Measurements from ENCODE around the gene CDK17. TPM values are rescaled to one million over a fixed set of nuclear protein-coding genes. Genes with fewer than 3 reads are reported as not detected.

Gene CDK17
- total RNA-seq, 1 experiment from 2014 or later, result 21.4 TPM

DNA sequence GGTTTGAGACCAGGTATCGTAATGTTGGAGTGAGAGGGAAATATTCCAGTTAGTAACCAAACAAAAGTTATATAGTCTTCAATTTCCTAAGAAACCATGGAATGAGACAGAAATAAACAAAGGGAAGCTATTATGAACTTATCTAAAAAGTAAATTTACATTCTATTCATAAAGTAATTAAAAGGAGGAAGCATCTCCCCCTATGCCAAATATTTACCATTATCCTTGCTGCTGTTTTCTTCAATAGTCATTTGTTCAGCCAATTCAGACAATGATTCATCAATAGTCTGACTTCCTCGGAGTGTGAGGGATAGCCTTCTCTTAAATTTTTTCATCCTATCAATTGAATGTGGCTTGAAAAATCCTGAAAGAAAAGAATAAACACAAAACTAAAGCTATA, 65.7 kb downstream of the CDK17 start:
- Histone ChIP-seq H3K79me2 (ENCODE audit: insufficient read depth, low read length) (peaks cover 18% of the 10 kb centered on the region; the same call in 1 of the 2 replicates), H3K27ac (ENCODE audit: low read depth, low read length) (no peak overlapping the region), H3K9me2 (ENCODE audit: insufficient read depth) (no peaks in the 10 kb centered on the region), H3K9me3 (ENCODE audit: control insufficient read depth in 1 of 2, insufficient read depth in 1 of 2, low read depth in 1 of 2, low read length in 2 of 2) (no peaks in the 10 kb centered on the region), H3K36me3 (ENCODE audit: control insufficient read depth in 1 of 2, insufficient read depth in 2 of 2, low read length in 2 of 2) (no peaks in the 10 kb centered on the region), H3K4me1 (ENCODE audit: control insufficient read depth in 1 of 2, insufficient read depth in 2 of 2, low read length in 2 of 2) (no peaks in the 10 kb centered on the region), H2AFZ (ENCODE audit: low read depth, low read length, poor library complexity, severe bottlenecking) (no peak overlapping the region), H3K27me3 (ENCODE audit: insufficient read depth, low read length) (no peaks in the 10 kb centered on the region), H3K4me3 (replicated peaks in 1 of 2; ENCODE audit: low read depth in 1 of 2, low read length in 2 of 2) (no peak overlapping the region), H3K9ac (ENCODE audit: low read length) (no peak overlapping the region), H3K4me2 (ENCODE audit: low read length) (no peak overlapping the region), H4K20me1 (ENCODE audit: insufficient read depth) (no peaks in the 10 kb centered on the region)
- TF ChIP-seq CTCF (IDR thresholded peaks at IDR 0.05 in 2 of 3, conservative IDR thresholded peaks at IDR 0.05 in 1 of 3; ENCODE audit: borderline replicate concordance in 1 of 3, insufficient read depth in 1 of 3, low read depth in 2 of 3, low read length in 2 of 3) (no peak), FOSL1 (IDR thresholded peaks at IDR 0.05; ENCODE audit: low read depth) (no peak), YY1 (IDR thresholded peaks at IDR 0.05; ENCODE audit: extremely low read depth, insufficient replicate concordance, low read depth, low read length) (no peak), JUND (IDR thresholded peaks at IDR 0.05) (no peak), CEBPB (IDR thresholded peaks at IDR 0.05; ENCODE audit: low read depth) (no peak), REST (IDR thresholded peaks at IDR 0.05; ENCODE audit: low read depth) (no peak), POLR2A (IDR thresholded peaks at IDR 0.05; ENCODE audit: borderline replicate concordance, extremely low read depth, insufficient read depth, insufficient read length) (no peak), EZH2 (IDR thresholded peaks at IDR 0.05) (no peak), POLR2AphosphoS5 (IDR thresholded peaks at IDR 0.05; ENCODE audit: low read depth, low read length) (no peak), CBX3 (IDR thresholded peaks at IDR 0.05; ENCODE audit: low read depth) (no peak)
- DNase-seq (ENCODE audit: low read depth, low spot score) (no peak), ATAC-seq (no peak)
- no TSS peak for BruUV-seq (replicated peaks)
- ChIA-PET CTCF (no interaction called here), RAD21 (ENCODE audit: low non-redundant PET in 1 of 2, low total read pairs in 2 of 2, uncharacterized antibody in 2 of 2, unreplicated experiment in 2 of 2) (no interaction called here), POLR2A (no interaction called here)
- intact Hi-C loops (cut with micrococcal nuclease), result no loop called here

All from HCT116 (cell line).